Suppressor macrophage treated with lipopolysaccharide for 4 hours (primary cell): ENCODE results near the gene TPX2.
"Not testable (repeated sequence)": the region's sequence is repeated elsewhere in the genome, so short reads cannot be mapped to it uniquely, and the experiment has no call there.

Experiments
- DNase-seq: peaks from one replicate; pipeline ENCODE4 v3.0.0-alpha.2; 2020

The TPX2 gene

DNA sequence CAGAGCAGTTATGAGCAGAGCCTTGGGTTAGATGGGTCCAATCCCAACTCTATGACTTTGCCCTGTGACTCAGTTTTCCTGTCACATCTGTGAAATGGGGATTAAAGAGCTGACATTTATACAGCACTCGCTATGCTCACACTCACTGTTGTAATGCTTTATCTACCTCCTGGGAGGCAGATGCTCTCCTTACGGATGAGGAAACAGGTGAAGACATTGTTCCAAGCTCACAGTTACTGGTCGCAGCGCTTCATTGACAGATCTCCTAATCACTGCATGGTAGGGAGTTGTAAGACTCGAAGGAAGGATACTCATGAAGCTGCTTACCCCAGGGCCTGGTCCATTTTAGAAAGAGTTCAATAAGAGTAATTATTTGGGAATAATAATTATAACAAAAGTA, 77.1 kb downstream of the TPX2 start:
- no peak for DNase-seq

DNA sequence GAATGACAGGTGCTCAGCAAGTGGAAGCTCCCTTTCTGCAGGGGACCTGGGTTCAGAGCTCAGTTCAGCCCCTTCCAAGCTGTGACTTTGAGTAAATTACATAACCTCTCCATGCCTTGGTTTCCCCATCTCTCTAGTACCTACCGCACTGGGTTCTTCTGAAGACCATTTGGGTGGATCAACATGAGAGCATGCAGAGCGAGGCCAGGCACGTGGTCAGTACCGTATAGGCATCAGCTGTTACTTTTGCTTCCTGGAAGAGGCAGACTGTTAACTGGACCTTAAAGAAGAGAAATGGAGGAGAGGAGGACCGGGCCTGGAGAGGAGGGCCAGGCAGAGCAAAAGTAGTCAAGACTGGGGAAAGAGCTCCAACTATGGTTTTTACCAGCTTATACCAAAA, 78.4 kb downstream of the TPX2 start:
- DNase-seq = no peak

DNA sequence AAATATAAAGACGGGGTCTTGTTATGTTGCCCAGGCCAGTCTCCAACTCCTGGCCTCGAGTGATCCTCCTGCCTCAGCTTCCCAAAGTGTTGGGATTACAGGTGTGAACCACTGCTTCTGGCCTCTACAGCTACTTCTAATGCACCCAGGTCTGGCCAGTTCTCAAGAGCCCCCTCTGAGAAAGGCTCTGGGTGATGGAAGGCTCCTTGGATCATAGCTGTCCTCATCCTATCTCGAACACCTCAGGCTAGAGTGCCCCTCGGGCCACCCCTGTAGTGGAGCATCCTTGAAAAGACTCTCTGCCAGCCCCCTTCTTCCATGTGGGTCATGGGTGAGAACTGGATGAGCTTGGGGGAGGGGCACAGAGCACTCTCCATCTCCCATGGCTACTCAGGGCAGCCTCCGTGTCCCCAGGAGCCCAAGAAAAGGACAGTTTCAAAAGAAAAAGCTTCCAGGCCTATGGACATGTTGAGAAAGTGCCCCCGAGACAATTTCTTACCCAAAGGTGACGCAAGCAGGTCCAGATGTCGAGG, 79.4 kb downstream of the TPX2 start:
- DNase-seq = no peak

DNA sequence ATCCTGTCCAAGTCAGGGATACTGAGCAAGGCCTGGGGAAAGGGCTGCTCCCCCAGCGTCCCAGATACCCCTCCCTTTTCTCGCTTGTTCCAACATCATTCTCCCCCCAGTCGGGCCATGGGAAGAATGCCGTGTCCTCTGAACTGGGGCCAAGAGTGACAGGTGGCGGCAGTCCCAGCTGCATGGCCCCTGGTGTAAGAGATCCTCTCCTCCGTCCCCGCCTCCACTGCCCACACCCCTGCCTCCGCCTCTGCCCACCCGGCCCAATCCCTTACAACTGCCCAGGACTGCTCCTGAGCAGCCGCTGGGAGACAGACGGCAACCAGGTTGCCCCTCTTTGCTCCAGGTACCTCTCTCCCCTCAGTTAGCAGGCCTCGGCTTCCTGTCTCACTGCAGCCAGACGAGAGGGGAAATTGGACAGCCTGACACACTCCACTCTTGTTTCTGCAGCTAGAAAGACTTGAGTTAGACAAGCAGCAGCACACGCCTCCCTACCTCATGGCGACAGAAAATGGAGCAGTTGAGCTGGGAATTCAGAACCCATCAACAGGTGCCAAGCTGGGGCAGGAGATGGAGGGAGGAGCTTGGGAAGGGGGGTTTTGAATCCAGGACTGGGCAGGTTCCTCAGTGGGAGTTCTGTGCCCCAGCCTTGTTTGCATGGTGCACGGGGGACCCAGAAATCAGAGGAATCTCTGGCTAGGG, 80.1 kb downstream of the TPX2 start, which contains the start of gene MYLK2:
TSS of gene MYLK2 (plus strand) at position 274 of the 702 bp plus-strand sequence. CDS start at position 499, 225 bp downstream.
- DNase-seq = no peak

DNA sequence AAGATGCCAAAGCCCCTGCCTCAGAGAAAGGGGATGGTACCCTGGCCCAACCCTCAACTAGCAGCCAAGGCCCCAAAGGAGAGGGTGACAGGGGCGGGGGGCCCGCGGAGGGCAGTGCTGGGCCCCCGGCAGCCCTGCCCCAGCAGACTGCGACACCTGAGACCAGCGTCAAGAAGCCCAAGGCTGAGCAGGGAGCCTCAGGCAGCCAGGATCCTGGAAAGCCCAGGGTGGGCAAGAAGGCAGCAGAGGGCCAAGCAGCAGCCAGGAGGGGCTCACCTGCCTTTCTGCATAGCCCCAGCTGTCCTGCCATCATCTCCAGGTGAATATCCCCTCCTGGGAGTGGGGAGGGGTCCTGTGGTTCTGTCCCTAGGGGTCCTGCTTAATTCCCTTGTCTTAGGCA, 81.1 kb downstream of the TPX2 start:
- DNase-seq = no peak

DNA sequence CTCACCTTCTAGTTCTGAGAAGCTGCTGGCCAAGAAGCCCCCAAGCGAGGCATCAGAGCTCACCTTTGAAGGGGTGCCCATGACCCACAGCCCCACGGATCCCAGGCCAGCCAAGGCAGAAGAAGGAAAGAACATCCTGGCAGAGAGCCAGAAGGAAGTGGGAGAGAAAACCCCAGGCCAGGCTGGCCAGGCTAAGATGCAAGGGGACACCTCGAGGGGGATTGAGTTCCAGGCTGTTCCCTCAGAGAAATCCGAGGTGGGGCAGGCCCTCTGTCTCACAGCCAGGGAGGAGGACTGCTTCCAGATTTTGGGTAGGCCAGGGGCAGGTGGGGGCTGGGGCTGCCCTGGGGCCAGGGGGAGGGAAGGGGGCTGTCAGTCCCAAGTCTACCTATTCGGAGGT, 82.3 kb downstream of the TPX2 start:
- DNase-seq = no peak

DNA sequence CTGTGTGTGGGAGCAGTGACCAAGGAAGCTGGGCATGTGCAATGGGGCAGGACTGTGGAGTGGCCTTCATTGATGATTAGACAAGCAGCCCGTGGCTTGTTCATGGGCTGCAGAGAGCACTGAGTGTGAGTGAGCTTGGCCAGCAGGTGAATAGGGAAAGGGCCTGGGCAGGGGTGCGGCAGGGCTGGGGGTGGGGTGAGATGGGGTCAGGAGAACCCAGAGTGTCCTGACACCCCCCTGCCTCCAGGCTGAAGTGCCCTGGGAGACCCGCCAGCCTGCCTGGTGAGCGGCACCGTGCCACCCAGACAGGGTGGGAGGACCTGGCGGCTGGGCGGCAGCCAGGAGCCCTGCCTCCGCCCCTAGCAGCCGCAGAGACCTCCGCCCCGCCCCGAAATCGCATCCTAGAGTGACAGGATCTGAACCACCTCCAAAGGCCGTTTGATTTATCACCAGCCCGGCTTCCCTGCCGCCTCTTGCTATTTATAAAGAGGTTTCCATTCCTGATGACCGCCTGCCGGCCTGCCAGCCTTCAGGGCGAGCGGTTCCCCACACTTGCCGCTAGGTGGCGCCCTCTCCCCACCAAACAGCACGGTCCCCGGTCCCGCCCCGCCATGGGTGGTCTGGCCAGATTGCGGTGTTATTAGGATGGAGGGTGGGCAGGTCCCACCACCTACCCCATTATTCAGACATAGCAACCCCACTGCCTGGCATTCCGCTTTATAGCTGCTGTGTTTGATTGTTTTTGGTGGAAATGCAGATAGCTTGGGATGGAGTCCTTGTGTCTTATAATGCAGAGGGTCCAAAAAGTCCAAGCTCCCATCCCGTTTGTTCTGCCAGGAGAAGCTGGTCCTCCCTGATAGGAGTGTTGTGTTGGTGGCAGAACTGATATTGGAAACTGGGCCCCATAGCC, 83.6 kb downstream of the TPX2 start:
- peak; percentile 74 for DNase-seq

DNA sequence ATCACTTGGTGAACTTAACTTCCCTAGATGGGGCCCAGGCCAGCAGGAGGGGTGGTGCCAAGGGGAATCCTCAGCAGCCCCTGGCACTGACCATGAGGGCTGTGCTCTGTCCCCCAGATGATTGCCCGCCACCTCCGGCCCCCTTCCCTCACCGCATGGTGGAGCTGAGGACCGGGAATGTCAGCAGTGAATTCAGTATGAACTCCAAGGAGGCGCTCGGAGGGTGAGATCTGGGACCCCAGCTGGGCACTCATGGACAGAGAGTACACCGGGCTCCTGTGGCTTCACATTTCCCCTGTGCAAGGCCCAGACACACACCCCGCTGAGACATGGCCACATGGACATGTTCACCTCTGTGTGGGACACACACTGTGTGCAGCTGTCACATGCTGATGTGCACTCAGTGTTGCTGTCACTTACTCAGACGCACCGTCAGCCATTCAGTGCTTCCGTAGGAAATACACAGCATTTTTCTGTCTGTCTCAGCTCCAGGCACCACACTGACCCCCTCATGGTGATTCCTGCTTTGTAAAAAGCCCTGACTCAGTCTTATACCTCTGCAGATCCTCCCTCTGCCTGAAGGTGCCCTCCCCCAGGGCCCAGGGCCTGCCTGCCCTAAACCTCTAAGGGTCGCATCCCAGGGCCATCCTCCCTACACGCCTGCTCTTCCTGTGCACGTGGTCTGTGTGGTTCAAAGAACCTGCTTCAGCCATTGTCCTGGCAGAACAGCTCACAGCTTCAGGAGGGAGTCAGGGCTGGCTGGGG, 84.5 kb downstream of the TPX2 start:
- DNase-seq = no peak

DNA sequence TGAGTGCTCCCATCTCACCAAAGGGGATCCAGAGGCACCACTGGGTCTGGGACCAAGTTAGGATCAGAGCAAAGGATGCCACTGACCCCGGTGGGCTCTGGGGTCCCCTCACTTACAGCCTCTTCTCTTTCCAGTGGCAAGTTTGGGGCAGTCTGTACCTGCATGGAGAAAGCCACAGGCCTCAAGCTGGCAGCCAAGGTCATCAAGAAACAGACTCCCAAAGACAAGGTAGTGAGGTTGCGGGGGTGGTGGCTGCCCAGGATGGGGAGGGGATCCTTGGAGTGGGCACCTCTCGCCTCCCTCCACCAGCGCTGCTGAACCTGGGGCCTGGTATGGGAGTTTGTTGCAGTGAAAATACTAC, 85.0 kb downstream of the TPX2 start:
- no peak for DNase-seq

DNA sequence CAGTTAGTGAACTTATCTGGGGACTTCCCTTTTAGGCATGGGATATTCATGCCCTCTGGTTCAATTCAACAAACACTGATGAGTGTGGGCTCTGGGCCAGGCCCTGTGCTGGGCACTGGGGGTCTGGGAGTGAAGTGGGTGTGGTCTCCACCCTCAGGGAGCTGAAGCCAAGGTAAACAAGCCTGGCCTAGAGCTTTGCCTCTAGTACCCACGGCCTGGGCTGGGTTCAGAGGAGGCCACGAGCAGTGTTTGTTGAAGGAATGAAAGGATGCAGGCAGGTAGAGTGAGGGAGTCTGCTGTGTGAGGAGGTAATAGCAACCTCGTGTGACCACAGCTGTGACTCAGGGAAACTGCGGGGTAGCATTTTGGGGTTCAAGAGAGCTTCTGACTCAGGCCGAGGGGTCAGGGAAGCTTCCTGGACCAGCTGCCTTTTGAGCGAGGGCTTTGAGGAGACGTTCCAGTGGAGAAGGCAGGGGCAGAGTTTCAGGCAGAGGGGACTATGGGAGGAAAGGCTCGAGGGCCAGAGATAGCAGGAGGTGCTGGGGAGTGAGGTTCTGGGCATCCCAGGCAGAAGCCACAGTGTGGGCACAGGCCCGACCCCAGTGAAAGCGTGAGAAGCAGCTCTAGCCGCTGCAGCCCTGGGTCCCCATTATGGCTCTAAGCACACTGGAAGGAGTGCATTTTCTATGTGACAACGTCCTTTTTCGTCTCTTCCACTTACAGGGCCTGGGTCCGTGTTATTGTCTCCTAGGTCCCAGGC, 85.6 kb downstream of the TPX2 start:
- DNase-seq = no peak

DNA sequence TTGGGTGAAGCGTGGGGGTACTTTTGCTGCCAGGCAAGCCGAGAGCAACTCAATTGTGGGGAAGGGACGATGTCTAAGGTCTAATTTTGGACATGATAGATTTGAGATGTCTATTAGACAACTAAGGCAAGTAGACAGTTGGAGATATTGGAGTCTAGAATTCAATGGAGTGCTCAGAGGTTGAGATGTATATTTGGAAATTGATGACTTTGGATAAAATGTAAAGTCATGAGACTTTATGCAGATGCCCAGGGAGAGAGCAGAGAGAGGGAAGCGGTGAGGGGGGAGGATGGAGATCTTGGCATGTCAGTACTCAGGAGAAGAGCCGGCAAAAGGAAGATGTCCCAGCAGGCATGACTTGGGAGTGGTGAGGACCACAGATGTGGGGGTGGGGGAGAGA, 87.0 kb downstream of the TPX2 start:
- DNase-seq = no peak

DNA sequence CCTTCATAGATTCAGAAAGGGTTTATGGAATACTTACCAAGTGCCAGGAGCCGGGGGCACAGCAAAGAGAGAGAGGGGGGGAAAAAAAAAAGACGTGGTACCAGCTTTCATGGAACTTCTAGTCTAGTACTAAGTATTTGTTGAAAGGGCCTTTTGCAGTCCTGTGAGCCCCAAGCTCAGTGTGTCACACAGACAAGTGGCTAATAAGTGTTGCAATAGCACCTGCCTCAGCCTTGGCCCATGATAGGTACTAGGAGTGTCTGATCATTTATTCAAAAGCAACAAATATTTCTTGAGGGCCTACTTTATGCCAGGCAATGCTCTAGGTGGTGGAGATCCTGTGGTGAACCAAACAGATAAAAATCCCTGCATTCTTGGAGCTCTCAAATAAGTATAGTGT, 88.0 kb downstream of the TPX2 start:
- no peak for DNase-seq

DNA sequence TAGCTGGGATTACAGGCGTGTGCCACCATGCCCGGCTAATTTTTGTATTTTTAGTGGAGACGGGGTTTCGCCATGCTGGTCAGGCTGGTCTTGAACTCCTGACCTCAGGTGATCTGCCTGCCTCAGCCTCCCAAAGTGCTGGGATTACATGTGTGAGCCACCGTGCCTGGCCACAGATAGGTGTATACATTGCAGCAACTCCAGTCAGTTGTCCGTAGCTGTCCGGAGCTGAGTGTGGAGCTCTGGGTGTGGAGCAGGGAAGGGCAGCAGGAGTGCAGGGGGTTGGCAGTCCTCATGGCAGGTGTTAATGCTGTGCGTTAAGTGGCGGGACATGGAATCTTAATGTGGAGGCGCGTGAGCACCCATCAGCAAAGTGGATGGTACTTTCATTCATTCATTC, 88.9 kb downstream of the TPX2 start:
- DNase-seq = not testable (repeated sequence)

DNA sequence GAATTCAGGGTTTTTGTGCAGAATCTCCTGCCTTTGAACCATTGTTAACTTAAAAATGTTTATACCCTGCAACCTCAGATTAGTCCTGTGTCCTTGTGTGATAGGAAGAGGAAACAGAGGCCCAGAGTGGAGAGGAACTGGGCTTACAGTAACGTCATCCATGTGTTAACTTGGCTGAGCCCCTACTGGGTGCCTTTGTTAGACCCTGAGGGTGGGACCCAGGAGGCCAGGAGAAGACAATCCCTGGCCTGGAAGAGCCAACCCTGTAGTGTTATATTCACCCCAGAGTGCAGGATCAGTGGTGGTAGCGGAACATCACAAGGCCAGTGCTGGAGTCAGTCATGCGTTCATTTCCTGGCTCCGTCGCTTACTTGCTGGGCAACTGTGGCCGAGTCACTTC, 90.6 kb downstream of the TPX2 start:
- DNase-seq = no peak

DNA sequence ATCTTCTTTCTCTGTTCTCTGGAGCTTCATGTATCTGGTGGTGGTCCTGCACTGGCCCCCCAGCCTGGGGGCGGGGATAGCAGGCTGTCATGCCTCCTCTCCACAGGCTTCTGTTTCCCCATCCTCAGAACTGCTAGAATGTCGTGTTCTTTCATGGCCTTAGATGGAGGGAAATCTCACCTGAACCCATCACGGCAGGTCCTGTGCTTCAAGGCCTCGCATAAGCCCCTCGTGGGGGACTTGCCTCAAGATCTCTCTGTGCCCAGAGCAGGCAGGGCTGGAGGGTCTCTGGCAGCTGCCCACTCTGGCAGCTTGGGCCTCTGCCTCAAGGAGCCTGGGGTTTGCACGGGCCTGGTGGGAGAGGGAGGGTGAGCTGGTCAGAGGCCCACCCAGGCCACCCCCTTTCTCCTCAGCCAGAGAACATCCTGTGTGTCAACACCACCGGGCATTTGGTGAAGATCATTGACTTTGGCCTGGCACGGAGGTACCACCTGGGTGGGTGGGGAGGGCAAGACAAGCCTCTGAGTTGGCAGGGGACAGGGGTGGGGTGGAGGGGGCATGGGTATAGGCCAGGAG, 91.4 kb downstream of the TPX2 start:
- DNase-seq = no peak

DNA sequence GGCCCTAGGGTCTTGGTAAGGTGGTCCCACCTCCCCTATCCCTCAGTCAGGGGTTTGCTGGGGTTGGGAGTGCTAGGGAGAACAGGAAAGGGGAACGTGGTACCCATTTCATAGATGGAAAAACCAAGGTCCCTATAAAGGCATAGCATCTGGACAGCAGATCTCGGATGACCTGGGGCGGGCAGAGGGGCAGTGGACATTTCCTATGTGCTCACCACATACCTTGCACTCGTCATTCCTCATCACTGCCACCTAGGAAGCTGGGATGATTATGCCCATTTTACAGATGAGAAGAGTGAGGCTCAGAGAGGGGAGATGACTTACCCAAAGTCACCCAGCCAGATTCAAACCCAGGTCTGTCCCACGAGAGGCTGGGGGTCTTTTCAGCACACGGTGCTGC, 92.1 kb downstream of the TPX2 start:
- DNase-seq = no peak

DNA sequence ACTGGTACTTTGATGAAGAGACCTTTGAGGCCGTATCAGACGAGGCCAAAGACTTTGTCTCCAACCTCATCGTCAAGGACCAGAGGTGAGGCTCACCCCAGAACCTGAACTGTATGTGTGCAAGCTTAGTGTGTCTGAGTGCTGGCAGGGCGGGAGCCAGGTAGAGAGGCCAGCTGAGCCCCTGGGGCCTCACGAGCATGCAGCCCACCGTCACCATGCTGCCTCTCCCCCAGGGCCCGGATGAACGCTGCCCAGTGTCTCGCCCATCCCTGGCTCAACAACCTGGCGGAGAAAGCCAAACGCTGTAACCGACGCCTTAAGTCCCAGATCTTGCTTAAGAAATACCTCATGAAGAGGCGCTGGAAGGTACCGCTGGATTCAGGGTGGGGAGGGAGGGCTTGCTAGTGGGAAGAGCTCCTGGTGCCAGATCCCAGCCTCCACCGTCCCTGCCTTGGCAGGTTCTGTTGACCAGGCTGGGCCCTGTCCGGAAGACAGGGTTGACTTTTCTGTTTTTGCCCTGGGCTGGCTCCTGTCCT, 92.7 kb downstream of the TPX2 start:
- no peak for DNase-seq

DNA sequence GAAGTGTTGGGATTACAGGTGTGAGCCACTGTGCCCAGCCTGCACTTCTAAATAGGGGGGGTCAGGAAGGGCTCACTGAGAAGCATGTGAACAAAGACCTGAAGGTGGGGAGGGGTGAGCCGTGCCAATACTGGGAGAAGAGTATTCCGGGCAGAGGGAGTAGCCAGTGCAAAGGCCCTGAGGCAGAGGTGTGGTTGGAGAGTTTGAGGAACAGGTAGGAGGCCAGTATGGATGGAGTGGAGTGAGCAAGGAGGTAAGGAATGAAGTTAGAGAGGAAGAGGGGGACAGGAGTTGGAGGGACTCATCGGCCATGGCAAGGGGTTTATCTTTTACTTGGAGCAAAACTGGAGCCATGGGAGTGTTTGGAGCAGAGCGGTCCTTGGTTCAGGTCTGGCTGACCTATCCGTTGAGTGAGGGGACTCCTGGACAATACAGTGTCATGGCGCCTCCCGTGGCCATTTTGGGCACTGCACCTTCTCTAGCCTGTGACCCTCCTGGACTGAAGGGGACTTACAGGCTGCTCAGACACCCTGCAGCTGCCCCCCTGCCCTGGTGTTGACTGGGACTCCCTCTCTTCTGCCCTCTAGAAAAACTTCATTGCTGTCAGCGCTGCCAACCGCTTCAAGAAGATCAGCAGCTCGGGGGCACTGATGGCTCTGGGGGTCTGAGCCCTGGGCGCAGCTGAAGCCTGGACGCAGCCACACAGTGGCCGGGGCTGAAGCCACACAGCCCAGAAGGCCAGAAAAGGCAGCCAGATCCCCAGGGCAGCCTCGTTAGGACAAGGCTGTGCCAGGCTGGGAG, 94.2 kb downstream of the TPX2 start:
- peak; percentile 70 for DNase-seq

DNA sequence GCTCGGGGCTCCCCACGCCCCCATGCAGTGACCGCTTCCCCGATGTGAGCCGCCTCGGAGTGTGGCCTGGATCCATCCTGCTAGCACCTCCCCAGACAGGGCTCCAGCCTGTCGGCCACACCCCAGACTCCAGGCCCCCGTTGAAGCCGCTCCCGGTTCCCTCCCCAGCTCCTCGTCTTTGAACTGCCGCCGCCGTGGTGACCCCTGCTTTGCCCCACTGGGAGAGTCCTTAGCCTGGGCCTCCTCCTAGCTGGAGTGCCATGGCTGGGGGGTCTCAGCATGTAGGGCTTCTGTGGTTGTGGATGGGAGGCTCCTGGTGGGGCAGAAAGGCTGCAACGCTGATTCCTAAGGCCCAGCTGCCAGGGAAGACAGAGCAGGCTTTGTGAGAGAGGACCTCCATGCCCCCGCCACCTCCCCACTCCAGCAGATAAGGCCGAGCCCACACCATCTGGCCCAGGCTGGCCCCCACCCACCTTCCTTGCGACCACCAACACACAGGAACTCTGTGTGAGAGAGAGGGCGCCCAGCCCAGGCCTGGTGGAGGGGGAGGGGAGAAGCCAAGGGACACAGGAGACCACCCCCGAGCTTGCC, 94.9 kb downstream of the TPX2 start:
- no peak for DNase-seq

DNA sequence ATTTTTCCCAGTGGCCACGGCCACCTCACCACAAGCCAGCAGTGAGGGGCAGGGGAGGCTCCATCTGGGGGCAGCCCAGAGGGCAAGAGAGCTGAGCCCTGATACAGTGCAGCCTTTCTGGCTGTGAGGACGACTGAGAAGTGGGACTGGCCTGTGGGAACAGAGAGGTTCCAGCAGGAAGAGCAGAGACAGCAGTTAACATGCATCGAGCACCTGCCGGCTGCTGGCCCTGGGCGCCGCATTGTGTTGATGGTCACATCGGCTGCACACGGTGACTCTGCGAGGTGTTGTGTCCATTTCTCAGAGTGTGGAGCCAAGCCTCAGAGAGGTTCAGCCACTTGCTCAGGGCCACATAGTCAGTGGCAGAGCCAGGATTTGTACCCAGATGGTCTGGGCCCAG, 96.5 kb downstream of the TPX2 start:
- no peak for DNase-seq
